GM13976 (cell line): ENCODE measurements around the gene KRTAP19-1.
A peak's percentile ranks its signal among the peaks of the same experiment; 100 is the strongest.
"Not testable (repeated sequence)": the region's sequence is repeated elsewhere in the genome, so short reads cannot be mapped to it uniquely, and the experiment has no call there.

ENCODE experiments used
- DNase-seq: peaks from one replicate; pipeline ENCODE4 v3.0.0; 2012; ENCODE audit warnings: low spot score
- CTCF ChIP-seq: IDR thresholded peaks from 2 replicates; pipeline ENCODE4 v1.5.1; 2012; ENCODE audit warnings: borderline replicate concordance, mild to moderate bottlenecking; ENCODE audit not compliant: insufficient read depth; ENCODE audit errors: extremely low read depth, missing control alignments, control extremely low read depth
- in situ Hi-C: fragments of 300-500 bp; cut with MboI; formaldehyde crosslinking; loops from one replicate; pipeline ENCODE4 v1.12.0; 2022; ENCODE audit warnings: low sequenced_read_pairs, mixed read lengths, inconsistent platforms; ENCODE audit not compliant: unreplicated experiment

Gene KRTAP19-1

GRCh38 chr21:30480145-30480544, at the start of gene KRTAP19-1:
KRTAP19-1 (minus strand) TSS chr21:30480367; CDS start chr21:30480317, 50 bp downstream.
- in situ Hi-C loops: no loop called here
- DNase-seq: no peak
- no peak for TF ChIP-seq CTCF

- no peak for DNase-seq
- no peak for TF ChIP-seq CTCF
- in situ Hi-C loops: no loop called here
Observed at GRCh38 chr21:30518876-30519275, 38.7 kb upstream of the KRTAP19-1 start.

- no peak for DNase-seq
- in situ Hi-C loops: no loop called here
- no peak for TF ChIP-seq CTCF
Observed at GRCh38 chr21:30515681-30516080, 35.5 kb upstream of the KRTAP19-1 start.

- in situ Hi-C loops: not testable (repeated sequence)
- TF ChIP-seq CTCF: peak; percentile 5
Observed at GRCh38 chr21:30505621-30506205, 25.5 kb upstream of the KRTAP19-1 start.

GRCh38 chr21:30502041-30502440, 21.9 kb upstream of the KRTAP19-1 start, which contains the start of gene KRTAP19-5:
KRTAP19-5 (minus strand) TSS chr21:30502141; CDS start chr21:30502090, 51 bp downstream.
- TF ChIP-seq CTCF: no peak
- in situ Hi-C loops: no loop called here
- no peak for DNase-seq

More at GRCh38 chr21:30505621-30506205, 25.5 kb upstream of the KRTAP19-1 start:
- not testable (repeated sequence) for DNase-seq

- no peak for TF ChIP-seq CTCF
- in situ Hi-C loops: no loop called here
- no peak for DNase-seq
Observed at GRCh38 chr21:30497065-30497464, 16.9 kb upstream of the KRTAP19-1 start, which contains the start of gene KRTAP19-4. KRTAP19-4 (minus strand) TSS chr21:30497165; CDS start chr21:30497110, 55 bp downstream.
